A549 (cell line): Measurements from ENCODE around the gene MACROD1. TPM values are rescaled to one million over a fixed set of nuclear protein-coding genes. Genes with fewer than 3 reads are reported as not detected.

Source experiments
- ATAC-seq, 2 experiments: fragments of 200-7000 bp in 1 of 2; fragments of >200 bp in 1 of 2; cut with Nextera tagmentation in 1 of 2; cut with Tn5 transposase in 1 of 2; 3 replicates each; pipeline versions ENCODE4 v1.8.0 to v1.9.1; 2018 to 2020; ENCODE audit warnings: mild to moderate bottlenecking in 1 of 2, moderate library complexity in 1 of 2
- CTCF ChIA-PET: fragments of 300-600 bp; sonication (Branson Sonifier 250); formaldehyde crosslinking; extraction: SDS; loops from one replicate; lab custom pipeline; 2021; ENCODE audit warnings: antibody characterized with exemption, inconsistent platforms; lab: Yijun Ruan, JAX
- POLR2A ChIA-PET: fragments of 350-600 bp; formaldehyde crosslinking; extraction: SDS; loops from one replicate; lab custom pipeline; 2021; ENCODE audit warnings: antibody characterized with exemption, inconsistent platforms; lab: Yijun Ruan, JAX
- DNase-seq, 2 experiments: peaks; one replicate each; pipeline versions ENCODE4 v3.0.0 to v3.0.0-alpha.2; 2011 to 2016; ENCODE audit warnings: low read depth in 1 of 2, low spot score in 1 of 2
- FAIRE-seq: peaks from 2 replicates; lab custom pipeline; 2011; peaks lifted over from hg19 to GRCh38; lab: Jason Lieb, UNC
- H3K27ac ChIP-seq, 2 experiments: fragments of >200 bp; sonication (Bioruptor Twin); formaldehyde crosslinking; 3 replicates each; pipeline ENCODE4 v1.5.1; 2016 to 2017
- H3K4me1 ChIP-seq: fragments of >200 bp; sonication (Bioruptor Twin); formaldehyde crosslinking; 3 replicates; pipeline ENCODE4 v1.6.1; 2016
- H3K4me2 ChIP-seq: fragments of >200 bp; sonication (Bioruptor Twin); formaldehyde crosslinking; 3 replicates; pipeline ENCODE4 v1.6.1; 2016
- H3K4me3 ChIP-seq: fragments of >200 bp; sonication (Bioruptor Twin); formaldehyde crosslinking; 3 replicates; pipeline ENCODE4 v1.5.1; 2016
- H3K9me3 ChIP-seq: fragments of >200 bp; sonication (Bioruptor Twin); formaldehyde crosslinking; 3 replicates; pipeline ENCODE4 v1.6.1; 2016
- ATOH8 ChIP-seq: fragments of 250-450 bp; sonication (Bioruptor Pico); IDR thresholded peaks from 2 replicates; pipeline ENCODE4 v1.5.0; 2020; ENCODE audit warnings: low read depth, mild to moderate bottlenecking, moderate library complexity
- BHLHE40 ChIP-seq: IDR thresholded peaks from 2 replicates; pipeline ENCODE4 v1.6.1; 2012; ENCODE audit warnings: low read depth, low read length, inconsistent platforms
- CBX2 ChIP-seq: fragments of 200-600 bp; sonication (generic); IDR thresholded peaks from 2 replicates; pipeline ENCODE4 v1.6.1; 2016; ENCODE audit warnings: low read depth, mild to moderate bottlenecking, borderline replicate concordance
- E2F6 ChIP-seq: IDR thresholded peaks from 2 replicates; pipeline ENCODE4 v1.6.1; 2012; ENCODE audit warnings: low read depth, borderline replicate concordance
- EHMT2 ChIP-seq: fragments of 200-600 bp; sonication (generic); IDR thresholded peaks from 2 replicates; pipeline ENCODE4 v1.6.1; 2016; ENCODE audit warnings: antibody characterized with exemption, low read depth, mild to moderate bottlenecking, moderate library complexity
- ELK1 ChIP-seq: fragments of 150-350 bp; IDR thresholded peaks from 2 replicates; pipeline ENCODE4 v1.6.1; 2014; ENCODE audit warnings: low read depth, mild to moderate bottlenecking, low read length
- FOSL2 ChIP-seq, 2 experiments: fragments of 450-650 bp in 1 of 2; fragments of >200 bp in 1 of 2; sonication (Bioruptor Twin) in 1 of 2; formaldehyde crosslinking; IDR thresholded peaks; 2 replicates each; pipeline versions ENCODE4 v1.5.0 to v1.6.1; 2016 to 2020; ENCODE audit warnings: mild to moderate bottlenecking in 1 of 2, moderate library complexity in 1 of 2
- GATA3 ChIP-seq: IDR thresholded peaks from 2 replicates; pipeline ENCODE4 v1.6.1; 2012; ENCODE audit warnings: borderline replicate concordance
- HDAC2 ChIP-seq: fragments of 200-600 bp; sonication (generic); IDR thresholded peaks from 2 replicates; pipeline ENCODE4 v1.6.1; 2016
- HEYL ChIP-seq: fragments of 250-450 bp; sonication (Bioruptor Pico); IDR thresholded peaks from 2 replicates; pipeline ENCODE4 v1.8.0; 2021; ENCODE audit warnings: mild to moderate bottlenecking, moderate library complexity
- HOXA7 ChIP-seq: fragments of 250-450 bp; sonication (Bioruptor Pico); IDR thresholded peaks from 2 replicates; pipeline ENCODE4 v1.5.0; 2020; ENCODE audit warnings: mild to moderate bottlenecking, moderate library complexity
- HOXB13 ChIP-seq: fragments of 250-450 bp; sonication (Bioruptor Pico); IDR thresholded peaks from 2 replicates; pipeline ENCODE4 v1.5.0; 2020; ENCODE audit warnings: low read depth, mild to moderate bottlenecking, moderate library complexity
- HOXB5 ChIP-seq: fragments of 250-450 bp; sonication (Bioruptor Pico); IDR thresholded peaks from 2 replicates; pipeline ENCODE4 v1.5.0; 2020; ENCODE audit warnings: mild to moderate bottlenecking, moderate library complexity
- JUN ChIP-seq, 2 experiments: fragments of >200 bp; sonication (Bioruptor Twin); formaldehyde crosslinking; IDR thresholded peaks; 2 replicates in 1 of 2; 3 replicates in 1 of 2; pipeline ENCODE4 v1.6.1; 2016 to 2017
- KDM1A ChIP-seq: fragments of 200-600 bp; sonication (generic); IDR thresholded peaks from 2 replicates; pipeline ENCODE4 v1.6.1; 2016; ENCODE audit warnings: low read depth, mild to moderate bottlenecking
- KDM5A ChIP-seq: fragments of 200-600 bp; sonication (generic); IDR thresholded peaks from 2 replicates; pipeline ENCODE4 v1.6.1; 2016; ENCODE audit warnings: antibody characterized with exemption, mild to moderate bottlenecking
- MAFK ChIP-seq: fragments of 450-650 bp; IDR thresholded peaks from 2 replicates; pipeline ENCODE4 v1.6.1; 2014; ENCODE audit not compliant: partially characterized antibody
- MAX ChIP-seq: IDR thresholded peaks from 2 replicates; pipeline ENCODE4 v1.6.1; 2012
- MYC ChIP-seq: IDR thresholded peaks from 2 replicates; pipeline ENCODE4 v1.6.1; 2012; ENCODE audit warnings: mild to moderate bottlenecking, inconsistent platforms, low read length, improper control_type of control experiment, borderline replicate concordance
- PBX3 ChIP-seq: IDR thresholded peaks from 2 replicates; pipeline ENCODE4 v1.6.1; 2012
- PHF8 ChIP-seq: fragments of 200-600 bp; sonication (generic); IDR thresholded peaks from 2 replicates; pipeline ENCODE4 v1.6.1; 2016; ENCODE audit warnings: low read depth, mild to moderate bottlenecking, antibody characterized with exemption, moderate library complexity, borderline replicate concordance
- POLR2A ChIP-seq: IDR thresholded peaks from 2 replicates; pipeline ENCODE4 v1.6.1; 2012; ENCODE audit warnings: mild to moderate bottlenecking, low read length
- RAD21 ChIP-seq, 2 experiments: fragments of >200 bp in 1 of 2; sonication (Bioruptor Twin) in 1 of 2; formaldehyde crosslinking in 1 of 2; IDR thresholded peaks in 1 of 2; conservative IDR thresholded peaks in 1 of 2; 2 replicates in 1 of 2; 3 replicates in 1 of 2; pipeline ENCODE4 v1.6.1; 2012 to 2018; ENCODE audit warnings: inconsistent platforms in 1 of 2
- RARB ChIP-seq: fragments of 250-450 bp; sonication (Bioruptor Pico); IDR thresholded peaks from 2 replicates; pipeline ENCODE4 v1.8.0; 2021; ENCODE audit warnings: mild to moderate bottlenecking, moderate library complexity
- RCOR1 ChIP-seq: fragments of 150-350 bp; IDR thresholded peaks from 2 replicates; pipeline ENCODE4 v1.6.1; 2014; ENCODE audit warnings: antibody characterized with exemption, low read length, low read depth
- RNF2 ChIP-seq: fragments of 200-600 bp; sonication (generic); IDR thresholded peaks from 2 replicates; pipeline ENCODE4 v1.6.1; 2016; ENCODE audit warnings: low read depth, mild to moderate bottlenecking, antibody characterized with exemption, moderate library complexity, borderline replicate concordance
- SREBF2 ChIP-seq: fragments of 450-650 bp; IDR thresholded peaks from 2 replicates; pipeline ENCODE4 v1.6.1; 2014; ENCODE audit warnings: mild to moderate bottlenecking, moderate library complexity
- ZC3H11A ChIP-seq: fragments of 450-650 bp; IDR thresholded peaks from 2 replicates; pipeline ENCODE4 v1.6.1; 2014; ENCODE audit warnings: antibody characterized with exemption, mild to moderate bottlenecking
- ZFP36 ChIP-seq: fragments of 450-650 bp; IDR thresholded peaks from 2 replicates; pipeline ENCODE4 v1.6.1; 2014; ENCODE audit warnings: borderline replicate concordance; ENCODE audit not compliant: partially characterized antibody
- WGBS: methylation state at CpG from one replicate; pipeline ENCODE4 v1.1.6; 2017; ENCODE audit errors: missing lambda C conversion rate; 5-methylcytosine and 5-hydroxymethylcytosine counted together
- polyA plus RNA-seq, 4 experiments: library from polyadenylated mRNA; depleted of rRNA in 3 of 4; stranded (reverse); fragments of >200 nt; fragmentation: RNase III in 1 of 4; extraction: RNeasy Plus Mini Kit Qiagen cat#74134 plus additional on column Dnase treatment in 1 of 4; gene quantifications; 2 replicates in 3 of 4; 3 replicates in 1 of 4; pipeline ENCODE4 v1.2.3, GENCODE V29; 2011 to 2017

The MACROD1 gene
- polyA plus RNA-seq, 2 of the 4 experiments (the other 2 are of a cell fraction), result 15.1 to 16.6 TPM

- DNase-seq (peak; percentile 61 to 63), FAIRE-seq (no peak), ATAC-seq (peak; percentile 57 to 69)
- POLR2A ChIA-PET, result interaction anchor here (0.5 to 1.2 kb wide), 8 partner anchors 9 to 1881 kb away, joined by 3 to 6 read pairs (median 3); partner anchors contain the start of gene FIBP
- H3K4me2 ChIP-seq, result peak overlapping the region; percentile 95
- 1% methylated on average over 27 of the region's 27 CpGs for WGBS
- CTCF ChIA-PET, result interaction anchor here (0.6 to 6.2 kb wide), 15 partner anchors 9 to 239 kb away, joined by 3 to 41 read pairs (median 4); partner anchors contain the start of gene ZFTA
- H3K9me3 ChIP-seq, result 0 out of 3 replicates have a peak, but pooled peaks cover 3% of the 10 kb centered on the region
- peak overlapping the region; percentile 42 for H3K4me3 ChIP-seq
- peak overlapping the region; percentile 74 to 83 for H3K27ac ChIP-seq
- TF ChIP-seq HDAC2, result no peak
- no peak for TF ChIP-seq FOSL2 (IDR thresholded peaks at IDR 0.05)
- TF ChIP-seq FOSL2 (CRISPR knock-in tag; IDR thresholded peaks at IDR 0.05), result no peak
- no peak for TF ChIP-seq ZC3H11A
- TF ChIP-seq ZFP36, result peak; percentile 51
- no peak for TF ChIP-seq HOXA7
- no peak for TF ChIP-seq EHMT2
- no peak for TF ChIP-seq MAFK
- no peak for TF ChIP-seq RCOR1
- TF ChIP-seq KDM5A, result no peak
- no peak for TF ChIP-seq POLR2A
- no peak for TF ChIP-seq PBX3
- no peak for TF ChIP-seq PHF8
- no peak for TF ChIP-seq HOXB5 (CRISPR knock-in tag)
- TF ChIP-seq JUN (IDR thresholded peaks at IDR 0.05), result peak in 1 of 2 experiments; percentile 20; a peak in 1 of 5 replicates
- TF ChIP-seq MYC, result no peak
- TF ChIP-seq MAX, result peak; percentile 87
- peaks cover 46% of the 10 kb centered on the region for H3K4me1 ChIP-seq
Observed at GRCh38 chr11:64007160-64007628, 158.7 kb downstream of the MACROD1 start.

- CTCF ChIA-PET, result interaction anchor here (1.3 to 6.2 kb wide), 7 partner anchors 10 to 238 kb away, joined by 3 to 41 read pairs (median 5); partner anchors contain the start of gene ZFTA
- H3K27ac ChIP-seq, result peak overlapping the region; percentile 74 to 83; a peak in 4 of 6 replicates
- WGBS, result 55% methylated on average over 12 of the region's 12 CpGs
- no peak overlapping the region for H3K4me3 ChIP-seq
- FAIRE-seq, result no peak
- H3K4me1 ChIP-seq, result peaks cover 43% of the 10 kb centered on the region
- TF ChIP-seq MYC (no peak), HEYL (no peak), HOXB13 (no peak), E2F6 (no peak), RARB (CRISPR knock-in tag) (no peak), HOXB5 (CRISPR knock-in tag) (no peak), KDM1A (no peak), CBX2 (no peak), BHLHE40 (no peak)
- POLR2A ChIA-PET, result interaction anchor here (0.6 to 1.2 kb wide), 2 partner anchors 10 to 295 kb away, joined by 3 to 5 read pairs; no protein-coding TSS in a partner anchor
- no peak for DNase-seq
- H3K4me2 ChIP-seq, result peak overlapping the region; percentile 95
- no peak; a peak in 1 of 6 replicates for ATAC-seq
- H3K9me3 ChIP-seq, result 0 out of 3 replicates have a peak, but pooled peaks cover 3% of the 10 kb centered on the region
Observed at GRCh38 chr11:64006398-64006797, 159.5 kb downstream of the MACROD1 start.

- CTCF ChIA-PET, result interaction anchor here (0.6 to 6.2 kb wide), 5 partner anchors 11 to 237 kb away, joined by 4 to 41 read pairs (median 5); partner anchors contain the start of gene ZFTA
- FAIRE-seq (no peak), ATAC-seq (no peak), DNase-seq (no peak)
- POLR2A ChIA-PET, result no interaction called here
- Histone ChIP-seq H3K27ac (0 out of 6 replicates have a peak overlapping the region, but pooled peaks of 1 of the 2 experiments have one; percentile 14), H3K4me1 (peaks cover 38% of the 10 kb centered on the region), H3K4me2 (no peak overlapping the region), H3K4me3 (no peak overlapping the region), H3K9me3 (0 out of 3 replicates have a peak, but pooled peaks cover 3% of the 10 kb centered on the region)
- 72% methylated on average over 4 of the region's 4 CpGs for WGBS
- no peak for TF ChIP-seq GATA3
- TF ChIP-seq HOXA7, result no peak
- no peak for TF ChIP-seq MAX
- no peak for TF ChIP-seq RCOR1
- TF ChIP-seq E2F6, result no peak
- no peak for TF ChIP-seq POLR2A
- TF ChIP-seq SREBF2, result no peak
- TF ChIP-seq ELK1, result no peak
- TF ChIP-seq ATOH8 (CRISPR knock-in tag), result no peak
- TF ChIP-seq RAD21 (conservative IDR thresholded peaks at IDR 0.05 in 1 of 2, IDR thresholded peaks at IDR 0.05 in 1 of 2), result no peak
- TF ChIP-seq KDM5A, result no peak
- TF ChIP-seq RNF2, result no peak
Observed at GRCh38 chr11:64005691-64006090, 160.2 kb downstream of the MACROD1 start.
